Breast epithelium (tissue), 4 donors: ENCODE results near the gene S1PR4. TPM values are rescaled to one million over a fixed set of nuclear protein-coding genes. Genes with fewer than 3 reads are reported as not detected.

ENCODE experiments used
- DNase-seq, 2 donors: peaks; one replicate each; pipeline ENCODE4 v3.0.0-alpha.2; 2019; ENCODE audit warnings: low spot score in 2 of 2
- H3K27ac ChIP-seq, 2 donors: fragments of 200-600 bp; sonication (generic) in 1 of 2; one replicate each; pipeline ENCODE4 v1.5.1; 2016 to 2019; ENCODE audit warnings: mild to moderate bottlenecking in 1 of 2
- H3K27me3 ChIP-seq, 2 donors: fragments of 200-600 bp; sonication (generic) in 1 of 2; one replicate each; pipeline versions ENCODE4 v1.5.1 to v1.6.0; 2017 to 2019; ENCODE audit warnings: control low read depth in 1 of 2, mild to moderate bottlenecking in 1 of 2
- H3K36me3 ChIP-seq: fragments of 200-600 bp; one replicate; pipeline ENCODE4 v1.5.1; 2019
- H3K4me1 ChIP-seq, 2 donors: fragments of 200-600 bp; sonication (generic); one replicate each; pipeline ENCODE4 v1.5.1; 2016 to 2019; ENCODE audit warnings: control low read depth in 1 of 2
- H3K4me3 ChIP-seq, 3 donors: fragments of 200-600 bp; sonication (generic); 1 replicate in 2 of 3; 2 replicates in 1 of 3; pipeline ENCODE4 v1.5.1; 2016 to 2019; ENCODE audit warnings: mild to moderate bottlenecking in 3 of 3, moderate library complexity in 2 of 3
- H3K9me3 ChIP-seq, 2 donors: fragments of 200-600 bp; sonication (generic) in 1 of 2; one replicate each; pipeline ENCODE4 v1.5.1; 2016 to 2019; ENCODE audit warnings: control low read depth in 1 of 2
- POLR2A ChIP-seq: fragments of 450-650 bp; IDR thresholded peaks from one replicate; pipeline ENCODE4 v1.6.1; 2016; ENCODE audit warnings: antibody characterized with exemption, mild to moderate bottlenecking, moderate library complexity
- POLR2AphosphoS5 ChIP-seq, 3 donors: sonication (generic); formaldehyde crosslinking; IDR thresholded peaks; one replicate each; pipeline ENCODE4 v1.6.1; 2017; ENCODE audit warnings: antibody characterized with exemption in 3 of 3
- intact Hi-C: fragments of 100-400 bp; cut with DNase I; formaldehyde crosslinking; loops from one replicate; pipeline ENCODE4 v1.15.1; 2023; ENCODE audit warnings: low total_unique reads
- total RNA-seq, 3 donors: library from RNA; depleted of rRNA; stranded (reverse); fragments of >200 nt; gene quantifications; one replicate each; pipeline ENCODE4 v1.1.0, GENCODE V29; 2016
- TF ChIP-seq, protein P1 (sequence below), 3 donors: fragments of 450-650 bp; IDR thresholded peaks; one replicate each; pipeline ENCODE4 v1.5.1; 2016 to 2017; ENCODE audit warnings: antibody characterized with exemption in 3 of 3, mild to moderate bottlenecking in 3 of 3, moderate library complexity in 3 of 3

S1PR4 gene, protein sequence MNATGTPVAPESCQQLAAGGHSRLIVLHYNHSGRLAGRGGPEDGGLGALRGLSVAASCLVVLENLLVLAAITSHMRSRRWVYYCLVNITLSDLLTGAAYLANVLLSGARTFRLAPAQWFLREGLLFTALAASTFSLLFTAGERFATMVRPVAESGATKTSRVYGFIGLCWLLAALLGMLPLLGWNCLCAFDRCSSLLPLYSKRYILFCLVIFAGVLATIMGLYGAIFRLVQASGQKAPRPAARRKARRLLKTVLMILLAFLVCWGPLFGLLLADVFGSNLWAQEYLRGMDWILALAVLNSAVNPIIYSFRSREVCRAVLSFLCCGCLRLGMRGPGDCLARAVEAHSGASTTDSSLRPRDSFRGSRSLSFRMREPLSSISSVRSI
- total RNA-seq = 1 to 10 TPM in 2 of 3 donors, not detected in 1; 1.3 to 1.9 TPM

GRCh38 chr19:3178377-3178972, at the start of gene S1PR4:
S1PR4 (plus strand) TSS chr19:3178769; CDS start chr19:3178793, 24 bp downstream.
- Histone ChIP-seq H3K4me1 (no peaks in the 10 kb centered on the region), H3K27me3 (no peaks in the 10 kb centered on the region), H3K4me3 (peak within 1 kb of the TSS; percentile 17 to 51 (median 28)), H3K36me3 (no peaks in the 10 kb centered on the region), H3K27ac (peak within 1 kb of the TSS in 1 of 2 donors; percentile 20), H3K9me3 (no peaks in the 10 kb centered on the region)
- intact Hi-C loops = no loop called here
- TF ChIP-seq, protein P1, sequence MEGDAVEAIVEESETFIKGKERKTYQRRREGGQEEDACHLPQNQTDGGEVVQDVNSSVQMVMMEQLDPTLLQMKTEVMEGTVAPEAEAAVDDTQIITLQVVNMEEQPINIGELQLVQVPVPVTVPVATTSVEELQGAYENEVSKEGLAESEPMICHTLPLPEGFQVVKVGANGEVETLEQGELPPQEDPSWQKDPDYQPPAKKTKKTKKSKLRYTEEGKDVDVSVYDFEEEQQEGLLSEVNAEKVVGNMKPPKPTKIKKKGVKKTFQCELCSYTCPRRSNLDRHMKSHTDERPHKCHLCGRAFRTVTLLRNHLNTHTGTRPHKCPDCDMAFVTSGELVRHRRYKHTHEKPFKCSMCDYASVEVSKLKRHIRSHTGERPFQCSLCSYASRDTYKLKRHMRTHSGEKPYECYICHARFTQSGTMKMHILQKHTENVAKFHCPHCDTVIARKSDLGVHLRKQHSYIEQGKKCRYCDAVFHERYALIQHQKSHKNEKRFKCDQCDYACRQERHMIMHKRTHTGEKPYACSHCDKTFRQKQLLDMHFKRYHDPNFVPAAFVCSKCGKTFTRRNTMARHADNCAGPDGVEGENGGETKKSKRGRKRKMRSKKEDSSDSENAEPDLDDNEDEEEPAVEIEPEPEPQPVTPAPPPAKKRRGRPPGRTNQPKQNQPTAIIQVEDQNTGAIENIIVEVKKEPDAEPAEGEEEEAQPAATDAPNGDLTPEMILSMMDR (IDR thresholded peaks at IDR 0.05) = no peak
- TF ChIP-seq POLR2AphosphoS5 (IDR thresholded peaks at IDR 0.05) (no peak), POLR2A (no peak)
- DNase-seq = no peak

- Histone ChIP-seq H3K36me3 (no peaks in the 10 kb centered on the region), H3K4me1 (no peaks in the 10 kb centered on the region), H3K9me3 (no peaks in the 10 kb centered on the region), H3K27ac (no peak overlapping the region), H3K4me3 (no peak overlapping the region), H3K27me3 (no peaks in the 10 kb centered on the region)
- TF ChIP-seq POLR2AphosphoS5 (IDR thresholded peaks at IDR 0.05) = no peak
- TF ChIP-seq, protein P1 (IDR thresholded peaks at IDR 0.05) = peak in 2 of 3 donors; percentile 46 to 52
- intact Hi-C loops = no loop called here
- no peak for DNase-seq
Measured at GRCh38 chr19:3129112-3129511, 49.5 kb upstream of the S1PR4 start.

DNA sequence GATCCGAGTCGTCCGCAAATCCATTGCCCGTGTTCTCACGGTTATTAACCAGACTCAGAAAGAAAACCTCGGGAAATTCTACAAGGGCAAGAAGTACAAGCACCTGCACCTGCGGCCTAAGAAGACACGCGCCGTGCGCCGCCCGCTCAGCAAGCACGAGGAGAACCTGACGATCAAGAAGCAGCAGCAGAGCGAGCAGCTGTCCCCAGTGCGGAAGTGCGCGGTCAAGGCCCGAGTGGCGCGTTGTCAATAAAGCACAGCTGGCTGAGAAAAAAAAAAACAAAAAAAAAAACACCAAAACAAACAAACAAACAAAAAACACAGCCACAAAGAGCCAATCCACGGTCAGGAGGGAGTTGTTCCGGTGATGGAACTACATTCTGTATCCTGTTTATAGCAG, 47.4 kb upstream of the S1PR4 start:
- intact Hi-C loops = no loop called here
- Histone ChIP-seq H3K9me3 (no peaks in the 10 kb centered on the region), H3K4me1 (no peaks in the 10 kb centered on the region), H3K27me3 (no peaks in the 10 kb centered on the region), H3K36me3 (no peaks in the 10 kb centered on the region), H3K27ac (no peak overlapping the region), H3K4me3 (no peak overlapping the region)
- no peak for DNase-seq
- TF ChIP-seq, protein P1 (IDR thresholded peaks at IDR 0.05) = no peak
- TF ChIP-seq POLR2A (no peak), POLR2AphosphoS5 (IDR thresholded peaks at IDR 0.05) (no peak)

GRCh38 chr19:3132971-3133792, 45.4 kb upstream of the S1PR4 start:
- DNase-seq = no peak
- Histone ChIP-seq H3K4me3 (peak overlapping the region in 2 of 3 donors; percentile 7 to 40), H3K27me3 (no peaks in the 10 kb centered on the region), H3K4me1 (no peaks in the 10 kb centered on the region), H3K9me3 (no peaks in the 10 kb centered on the region), H3K36me3 (no peaks in the 10 kb centered on the region), H3K27ac (peak overlapping the region; percentile 82)
- intact Hi-C loops = no loop called here
- TF ChIP-seq POLR2A (no peak), POLR2AphosphoS5 (IDR thresholded peaks at IDR 0.05) (no peak)
- TF ChIP-seq, protein P1 (IDR thresholded peaks at IDR 0.05) = no peak
